Skeletal muscle tissue (tissue), 4 donors: ENCODE data around the gene CLCN6. TPM values are rescaled to one million over a fixed set of nuclear protein-coding genes. Genes with fewer than 3 reads are reported as not detected.

Source experiments
- H3K27ac ChIP-seq: one replicate; pipeline ENCODE4 v1.7.0; 2013; ENCODE audit warnings: mild to moderate bottlenecking, low read depth, low read length, inconsistent platforms
- H3K27me3 ChIP-seq, 3 donors: one replicate each; pipeline ENCODE4 v1.7.0; 2013; ENCODE audit warnings: low read length in 3 of 3; ENCODE audit not compliant: control insufficient read depth in 3 of 3, insufficient read depth in 3 of 3
- H3K36me3 ChIP-seq, 3 donors: one replicate each; pipeline ENCODE4 v1.7.0; 2013; ENCODE audit warnings: low read length in 3 of 3; ENCODE audit not compliant: control insufficient read depth in 3 of 3, insufficient read depth in 3 of 3
- H3K4me1 ChIP-seq, 3 donors: one replicate each; pipeline ENCODE4 v1.7.0; 2013; ENCODE audit warnings: low read length in 3 of 3, mild to moderate bottlenecking in 3 of 3; ENCODE audit not compliant: control insufficient read depth in 3 of 3, insufficient read depth in 3 of 3
- H3K4me3 ChIP-seq, 3 donors: one replicate each; pipeline ENCODE4 v1.7.0; 2013; ENCODE audit warnings: low read length in 3 of 3
- H3K9ac ChIP-seq, 3 donors: one replicate each; pipeline ENCODE4 v1.7.0; 2013; ENCODE audit warnings: low read length in 3 of 3, mild to moderate bottlenecking in 3 of 3, moderate library complexity in 2 of 3, low read depth in 1 of 3
- H3K9me3 ChIP-seq, 3 donors: one replicate each; pipeline ENCODE4 v1.7.0; 2013; ENCODE audit warnings: low read length in 3 of 3; ENCODE audit not compliant: control insufficient read depth in 3 of 3
- total RNA-seq: library from RNA; depleted of rRNA; stranded (reverse); fragments of >200 nt; gene quantifications from one replicate; pipeline ENCODE4 v1.2.3, GENCODE V29; 2014
- donor health status: Osteomylitis.

CLCN6 gene
- total RNA-seq, 1 donor from 2014 or later, result 3.7 TPM

DNA sequence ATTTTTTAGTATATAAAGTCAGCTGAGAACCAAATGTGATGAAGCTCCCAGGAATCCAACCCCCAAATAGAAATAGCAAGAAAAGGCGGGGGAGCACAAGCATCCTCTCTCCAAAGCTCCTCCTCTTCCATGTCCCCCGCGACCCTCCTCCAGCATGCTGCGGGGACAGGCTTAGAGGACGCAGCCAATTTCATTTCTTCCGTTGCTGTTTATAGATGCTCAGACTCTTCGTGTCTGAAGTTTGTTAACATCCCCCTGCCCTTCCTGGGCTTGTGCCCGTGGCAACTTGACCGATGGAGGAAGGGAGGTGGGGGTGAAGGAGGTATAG, 42.3 kb downstream of the CLCN6 start:
- no peak overlapping the region for H3K4me3 ChIP-seq
- H3K27ac ChIP-seq, result no peak overlapping the region
- H3K9me3 ChIP-seq, result no peaks in the 10 kb centered on the region
- peaks cover 0 to 8% (median 0%) of the 10 kb centered on the region in 3 donors for H3K27me3 ChIP-seq
- peaks cover 14 to 23% (median 15%) of the 10 kb centered on the region in 3 donors for H3K36me3 ChIP-seq
- H3K9ac ChIP-seq, result no peak overlapping the region
- peaks cover 0 to 4% (median 2%) of the 10 kb centered on the region in 3 donors for H3K4me1 ChIP-seq

- Histone ChIP-seq H3K9ac (no peak overlapping the region), H3K9me3 (no peaks in the 10 kb centered on the region), H3K36me3 (peaks cover 3 to 10% (median 4%) of the 10 kb centered on the region in 3 donors), H3K4me1 (peaks cover 0 to 4% (median 2%) of the 10 kb centered on the region in 3 donors), H3K4me3 (no peak overlapping the region), H3K27me3 (peaks cover 0 to 12% (median 9%) of the 10 kb centered on the region in 3 donors), H3K27ac (no peak overlapping the region)
Observed at GRCh38 chr1:11850156-11850555, 44.2 kb downstream of the CLCN6 start.

- H3K4me1 ChIP-seq, result peaks cover 0 to 4% (median 2%) of the 10 kb centered on the region in 3 donors
- no peak overlapping the region for H3K9ac ChIP-seq
- peaks cover 0 to 12% (median 9%) of the 10 kb centered on the region in 3 donors for H3K27me3 ChIP-seq
- H3K4me3 ChIP-seq, result no peak overlapping the region
- peaks cover 0 to 4% (median 0%) of the 10 kb centered on the region in 3 donors for H3K36me3 ChIP-seq
- no peaks in the 10 kb centered on the region for H3K9me3 ChIP-seq
- H3K27ac ChIP-seq, result no peak overlapping the region
Observed at GRCh38 chr1:11851180-11851579, 45.2 kb downstream of the CLCN6 start.

DNA sequence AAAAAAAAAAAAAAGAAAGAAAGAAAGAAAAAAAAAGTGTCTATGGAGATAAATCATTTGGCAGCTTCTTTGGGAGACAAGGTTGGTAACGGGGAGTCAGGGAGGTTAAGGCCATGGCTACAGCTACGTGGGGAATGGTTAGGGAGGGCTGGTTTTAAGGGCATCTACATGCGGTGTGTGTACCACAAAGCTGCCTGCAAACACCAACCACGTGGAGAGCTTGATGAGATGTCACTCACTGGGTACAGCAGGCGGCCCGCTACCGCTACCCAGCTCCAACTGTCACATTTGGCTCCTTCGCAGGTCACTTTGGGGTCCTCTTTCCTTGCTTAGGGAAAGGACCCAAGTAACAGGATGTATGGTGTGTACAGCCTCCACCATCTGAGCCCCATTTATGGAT, 48.5 kb downstream of the CLCN6 start:
- Histone ChIP-seq H3K9ac (no peak overlapping the region), H3K27ac (no peak overlapping the region), H3K36me3 (no peaks in the 10 kb centered on the region), H3K4me1 (peaks cover 0 to 2% (median 0%) of the 10 kb centered on the region in 3 donors), H3K27me3 (peaks cover 29 to 41% (median 40%) of the 10 kb centered on the region in 3 donors), H3K9me3 (no peaks in the 10 kb centered on the region), H3K4me3 (no peak overlapping the region)

- H3K4me1 ChIP-seq, result peaks cover 0 to 2% (median 0%) of the 10 kb centered on the region in 3 donors
- no peak overlapping the region for H3K4me3 ChIP-seq
- no peak overlapping the region for H3K9ac ChIP-seq
- no peaks in the 10 kb centered on the region for H3K36me3 ChIP-seq
- no peaks in the 10 kb centered on the region for H3K9me3 ChIP-seq
- H3K27ac ChIP-seq, result no peak overlapping the region
- H3K27me3 ChIP-seq, result peaks cover 31 to 46% (median 37%) of the 10 kb centered on the region in 3 donors
Observed at GRCh38 chr1:11855430-11855829, 49.4 kb downstream of the CLCN6 start.

DNA sequence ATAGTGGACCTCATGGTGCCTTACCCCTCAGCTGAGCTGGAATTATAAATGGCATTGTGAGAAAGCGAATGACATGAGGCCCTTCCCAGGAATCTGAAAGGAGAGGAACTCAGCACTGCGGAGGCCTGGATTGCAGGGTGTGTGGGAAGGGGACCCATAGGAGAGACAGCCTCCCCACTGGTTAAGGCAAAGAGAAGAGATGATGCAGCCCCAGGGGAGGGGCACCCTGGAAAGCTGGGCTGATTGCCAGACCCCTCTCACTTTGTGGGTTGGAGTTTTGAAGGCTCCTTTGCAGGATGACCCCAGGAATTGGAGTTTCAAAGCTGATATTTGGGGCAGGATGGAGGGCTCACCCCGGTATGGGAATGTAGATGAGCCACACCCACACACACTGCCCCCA, 50.7 kb downstream of the CLCN6 start:
- H3K4me1 ChIP-seq, result no peaks in the 10 kb centered on the region
- no peaks in the 10 kb centered on the region for H3K36me3 ChIP-seq
- no peak overlapping the region for H3K27ac ChIP-seq
- no peak overlapping the region for H3K4me3 ChIP-seq
- H3K27me3 ChIP-seq, result peaks cover 38 to 47% (median 43%) of the 10 kb centered on the region in 3 donors
- no peaks in the 10 kb centered on the region for H3K9me3 ChIP-seq
- no peak overlapping the region for H3K9ac ChIP-seq

DNA sequence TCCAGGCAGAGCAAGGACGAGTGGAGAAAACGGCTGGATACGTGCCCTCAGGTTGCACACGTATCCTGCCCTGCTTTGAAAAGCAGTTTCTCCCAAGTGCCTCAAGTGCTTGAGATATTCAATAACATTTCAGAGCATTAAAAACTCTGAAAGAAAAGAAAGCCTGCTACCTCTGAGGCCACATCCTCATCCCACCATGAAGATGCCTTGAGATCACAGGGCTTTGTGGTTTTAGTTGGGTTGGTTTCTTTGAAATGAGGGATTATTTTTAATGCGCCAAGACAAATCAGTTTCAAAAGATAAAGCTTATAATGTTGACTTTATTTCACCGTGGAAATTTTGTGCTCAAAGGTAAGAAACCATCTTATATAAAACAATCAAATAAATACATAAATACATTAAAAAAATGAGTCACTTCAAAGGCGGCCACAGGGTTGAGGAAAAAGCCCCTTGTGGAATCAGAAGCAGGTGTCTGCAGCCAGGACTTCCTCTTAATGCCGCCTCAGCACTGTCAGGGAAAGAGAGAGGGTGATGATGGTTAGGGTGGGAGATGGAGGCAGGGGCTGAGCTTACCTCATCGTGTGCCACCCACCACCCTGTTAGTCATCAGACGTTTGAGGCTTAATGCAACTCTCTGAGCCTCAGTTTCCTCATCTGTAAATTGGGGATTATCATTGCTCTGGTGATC, 51.3 kb downstream of the CLCN6 start:
- Histone ChIP-seq H3K9ac (no peak overlapping the region), H3K27ac (no peak overlapping the region), H3K4me3 (no peak overlapping the region)

DNA sequence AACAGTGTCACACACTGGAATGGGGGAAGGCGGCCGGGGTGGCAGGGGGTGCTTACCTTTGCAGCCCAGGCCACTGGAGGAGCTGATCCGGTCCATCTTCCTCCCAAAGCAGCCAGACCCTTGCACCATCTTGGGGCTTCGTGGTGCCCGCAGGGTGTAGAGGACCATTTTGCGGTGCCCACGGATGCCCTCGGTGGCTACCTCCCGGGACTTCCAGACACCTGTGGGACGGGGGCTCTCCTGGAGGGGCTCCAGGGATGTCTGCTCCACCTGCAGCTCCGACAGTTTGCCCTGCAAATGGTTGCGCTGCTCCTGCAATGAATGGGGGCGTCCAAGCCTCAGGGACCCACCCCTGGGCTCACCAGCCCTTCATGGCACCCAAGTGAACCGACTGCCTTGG, 52.2 kb downstream of the CLCN6 start:
- Histone ChIP-seq H3K27ac (no peak overlapping the region), H3K9me3 (no peaks in the 10 kb centered on the region), H3K36me3 (no peaks in the 10 kb centered on the region), H3K27me3 (peaks cover 39 to 47% (median 46%) of the 10 kb centered on the region in 3 donors), H3K4me1 (no peaks in the 10 kb centered on the region), H3K4me3 (no peak overlapping the region), H3K9ac (no peak overlapping the region)

More for the DNA sequence above, 51.3 kb downstream of the CLCN6 start:
- Histone ChIP-seq H3K27me3 (peaks cover 39 to 47% (median 45%) of the 10 kb centered on the region in 3 donors), H3K9me3 (no peaks in the 10 kb centered on the region), H3K36me3 (no peaks in the 10 kb centered on the region), H3K4me1 (no peaks in the 10 kb centered on the region)

- H3K4me3 ChIP-seq, result no peak within 1 kb of the TSS
- peaks cover 39 to 46% (median 46%) of the 10 kb centered on the region in 3 donors for H3K27me3 ChIP-seq
- no peak within 1 kb of the TSS for H3K27ac ChIP-seq
- H3K9ac ChIP-seq, result no peak within 1 kb of the TSS
- H3K36me3 ChIP-seq, result no peaks in the 10 kb centered on the region
- H3K9me3 ChIP-seq, result no peaks in the 10 kb centered on the region
- H3K4me1 ChIP-seq, result no peaks in the 10 kb centered on the region
Observed at GRCh38 chr1:11858613-11858967, 52.6 kb downstream of the CLCN6 start, which contains the start of gene NPPB. TSS of gene NPPB (minus strand) at chr1:11858945. CDS start at chr1:11858833, 112 bp downstream.

- no peaks in the 10 kb centered on the region for H3K9me3 ChIP-seq
- H3K36me3 ChIP-seq, result no peaks in the 10 kb centered on the region
- no peak overlapping the region for H3K27ac ChIP-seq
- H3K27me3 ChIP-seq, result peaks cover 39 to 46% (median 44%) of the 10 kb centered on the region in 3 donors
- H3K4me1 ChIP-seq, result no peaks in the 10 kb centered on the region
- no peak overlapping the region for H3K9ac ChIP-seq
- H3K4me3 ChIP-seq, result no peak overlapping the region
Observed at GRCh38 chr1:11858968-11859871, 53.2 kb downstream of the CLCN6 start.
